Measurements from ENCODE around the gene ZHX3. TPM values are rescaled to one million over a fixed set of nuclear protein-coding genes. Genes with fewer than 3 reads are reported as not detected.

The ZHX3 gene
- polyA plus RNA-seq (ENCODE audit: insufficient read length in 3 of 3): 10 to 100 TPM; 20.9 to 24.0 (median 23.3) TPM
- long read RNA-seq, donor 1, partial matches to known transcripts: 0 of 1 reads
- long read RNA-seq, donor 1, other reads (novel, unspliced or antisense): 0 of 1 reads
- long read RNA-seq, donor 2, partial matches to known transcripts: 0 of 3 reads
- long read RNA-seq, donor 2, other reads (novel, unspliced or antisense): 0 of 3 reads
- long read RNA-seq, donor 3, partial matches to known transcripts: 6 of 10 reads
- long read RNA-seq, donor 3, other reads (novel, unspliced or antisense): 0 of 10 reads
- long read RNA-seq, donor 4, full-length matches to known transcripts: 2 of 2 reads
- long read RNA-seq, donor 4, partial matches to known transcripts: 0 of 2 reads
- long read RNA-seq, donor 4, other reads (novel, unspliced or antisense): 0 of 2 reads
- long read RNA-seq, donor 5, full-length matches to known transcripts: 5 of 5 reads
- long read RNA-seq, donor 5, partial matches to known transcripts: 0 of 5 reads
- long read RNA-seq, donor 5, other reads (novel, unspliced or antisense): 0 of 5 reads
- long read RNA-seq, donor 6, partial matches to known transcripts: 0 of 4 reads
- long read RNA-seq, donor 6, other reads (novel, unspliced or antisense): 0 of 4 reads
- long read RNA-seq, donor 7, partial matches to known transcripts: 0 of 4 reads
- long read RNA-seq, donor 7, other reads (novel, unspliced or antisense): 0 of 4 reads
- long read RNA-seq, donor 8, full-length matches to known transcripts: 8 of 17 reads
- long read RNA-seq, donor 8, partial matches to known transcripts: 9 of 17 reads
- long read RNA-seq, donor 8, other reads (novel, unspliced or antisense): 0 of 17 reads
- long read RNA-seq, donor 9: 0 reads
- long read RNA-seq, donor 10, partial matches to known transcripts: 0 of 3 reads
- long read RNA-seq, donor 10, other reads (novel, unspliced or antisense): 0 of 3 reads
- long read RNA-seq, donor 11, full-length matches to known transcripts: 2 of 2 reads
- long read RNA-seq, donor 11, partial matches to known transcripts: 0 of 2 reads
- long read RNA-seq, donor 11, other reads (novel, unspliced or antisense): 0 of 2 reads
- long read RNA-seq, donor 12, full-length matches to known transcripts: 2 of 2 reads
- long read RNA-seq, donor 12, partial matches to known transcripts: 0 of 2 reads
- long read RNA-seq, donor 12, other reads (novel, unspliced or antisense): 0 of 2 reads
- long read RNA-seq, donor 13, partial matches to known transcripts: 13 of 17 reads
- long read RNA-seq, donor 13, other reads (novel, unspliced or antisense): 0 of 17 reads
- long read RNA-seq, donor 14, full-length matches to known transcripts: 1 of 1 reads
- long read RNA-seq, donor 14, partial matches to known transcripts: 0 of 1 reads
- long read RNA-seq, donor 14, other reads (novel, unspliced or antisense): 0 of 1 reads
- long read RNA-seq, donor 15: 0 reads
- long read RNA-seq, donor 16, full-length matches to known transcripts: 8 of 17 reads
- long read RNA-seq, donor 16, partial matches to known transcripts: 9 of 17 reads
- long read RNA-seq, donor 16, other reads (novel, unspliced or antisense): 0 of 17 reads

GRCh38 chr20:41317546-41318270 lies at the start of gene ZHX3:
TSS of gene ZHX3 (minus strand) at chr20:41317731. CDS start at chr20:41204916, 112,815 bp downstream.
- peak; percentile 86 to 97 (median 94) for DNase-seq (ENCODE audit: extremely low read depth in 1 of 11, low read depth in 9 of 11, low spot score in 4 of 11)

GRCh38 chr20:41367393-41367695 lies 49.8 kb upstream of the ZHX3 start:
- no peak for DNase-seq (ENCODE audit: extremely low read depth in 1 of 11, low read depth in 9 of 11, low spot score in 4 of 11)

GRCh38 chr20:41366546-41367392 lies 49.2 kb upstream of the ZHX3 start, which contains the start of gene EMILIN3:
TSS of gene EMILIN3 (minus strand) at chr20:41366818. CDS start at chr20:41366634, 184 bp downstream.
- peak in 2 of 11 donors; percentile 28 for DNase-seq (ENCODE audit: extremely low read depth in 1 of 11, low read depth in 9 of 11, low spot score in 4 of 11)

- DNase-seq (ENCODE audit: extremely low read depth in 1 of 11, low read depth in 9 of 11, low spot score in 4 of 11): no peak
These were observed 48.4 kb upstream of the ZHX3 start for GRCh38 chr20:41365777-41366545.

GRCh38 chr20:41364967-41365765 lies 47.6 kb upstream of the ZHX3 start:
- no peak for DNase-seq (ENCODE audit: extremely low read depth in 1 of 11, low read depth in 9 of 11, low spot score in 4 of 11)

- no peak for DNase-seq (ENCODE audit: extremely low read depth in 1 of 11, low read depth in 9 of 11, low spot score in 4 of 11)
These were observed 46.8 kb upstream of the ZHX3 start for GRCh38 chr20:41364236-41364855.

GRCh38 chr20:41363601-41364000 lies 46.1 kb upstream of the ZHX3 start:
- no peak for DNase-seq (ENCODE audit: extremely low read depth in 1 of 11, low read depth in 9 of 11, low spot score in 4 of 11)

- DNase-seq (ENCODE audit: extremely low read depth in 1 of 11, low read depth in 9 of 11, low spot score in 4 of 11): no peak
These were observed 45.2 kb upstream of the ZHX3 start for GRCh38 chr20:41362748-41363140.

- DNase-seq (ENCODE audit: extremely low read depth in 1 of 11, low read depth in 9 of 11, low spot score in 4 of 11): no peak
These were observed 44.5 kb upstream of the ZHX3 start for GRCh38 chr20:41361757-41362747.

GRCh38 chr20:41360831-41361756 lies 43.6 kb upstream of the ZHX3 start:
- DNase-seq (ENCODE audit: extremely low read depth in 1 of 11, low read depth in 9 of 11, low spot score in 4 of 11): no peak

GRCh38 chr20:41359541-41360011 lies 42.0 kb upstream of the ZHX3 start:
- DNase-seq (ENCODE audit: extremely low read depth in 1 of 11, low read depth in 9 of 11, low spot score in 4 of 11): no peak

GRCh38 chr20:41358717-41359116 lies 41.2 kb upstream of the ZHX3 start:
- DNase-seq (ENCODE audit: extremely low read depth in 1 of 11, low read depth in 9 of 11, low spot score in 4 of 11): no peak

- no peak for DNase-seq (ENCODE audit: extremely low read depth in 1 of 11, low read depth in 9 of 11, low spot score in 4 of 11)
These were observed 40.7 kb upstream of the ZHX3 start for GRCh38 chr20:41358230-41358629.
